HG02840 (cell line): Measurements from ENCODE around the gene C11orf97.
"Not testable (repeated sequence)": the region's sequence is repeated elsewhere in the genome, so short reads cannot be mapped to it uniquely, and the experiment has no call there.

Source experiments
- ATAC-seq: cut with Tn5 transposase; IDR thresholded peaks from one replicate; pipeline ENCODE4 v1.9.1; 2021; ENCODE audit warnings: mild to moderate bottlenecking, moderate library complexity, moderate number of reproducible peaks; ENCODE audit not compliant: unreplicated experiment, low FRiP score

Gene C11orf97, protein sequence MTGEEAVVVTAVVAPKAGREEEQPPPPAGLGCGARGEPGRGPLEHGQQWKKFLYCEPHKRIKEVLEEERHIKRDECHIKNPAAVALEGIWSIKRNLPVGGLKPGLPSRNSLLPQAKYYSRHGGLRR

DNA sequence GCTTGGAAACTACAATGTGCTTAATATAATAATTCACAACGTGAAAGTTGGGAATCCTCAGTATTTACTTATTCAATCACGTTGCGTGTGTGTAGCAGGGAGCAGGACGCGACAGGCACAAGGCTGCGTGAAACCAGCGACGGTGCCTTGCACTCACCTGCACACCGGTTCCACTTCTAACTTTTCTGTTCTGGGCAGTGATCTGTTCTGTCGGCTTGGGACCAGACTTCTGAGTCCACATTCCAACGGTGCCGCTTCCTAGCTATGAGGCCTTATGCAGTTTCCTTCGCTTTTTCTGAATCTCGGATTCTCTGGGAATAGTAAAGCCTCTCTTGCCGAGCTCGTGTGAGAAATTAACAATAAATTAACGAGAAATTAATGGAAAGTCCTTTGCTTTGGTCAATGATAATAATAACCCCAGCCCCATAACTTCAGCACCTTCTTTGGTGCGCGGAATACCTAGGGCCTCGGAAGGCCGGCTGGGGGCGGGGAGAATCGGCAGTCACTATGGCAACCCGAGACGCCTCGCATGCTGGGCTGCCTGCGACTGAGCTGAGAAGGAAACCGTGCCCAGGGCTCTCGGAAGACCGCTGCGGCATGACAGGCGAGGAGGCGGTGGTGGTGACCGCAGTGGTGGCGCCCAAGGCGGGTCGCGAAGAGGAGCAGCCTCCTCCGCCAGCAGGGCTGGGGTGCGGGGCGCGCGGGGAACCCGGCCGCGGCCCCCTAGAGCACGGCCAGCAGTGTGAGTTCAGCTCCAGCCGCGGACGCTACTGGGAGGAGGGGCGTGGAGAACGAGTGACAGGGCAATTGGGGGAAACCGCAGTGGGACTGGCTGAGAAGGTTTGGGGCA lies at the start of gene C11orf97:
TSS of gene C11orf97 (plus strand) at position 530 of the 850 bp plus-strand sequence. CDS start at position 598, 68 bp downstream.
- peak; percentile 73 for ATAC-seq

DNA sequence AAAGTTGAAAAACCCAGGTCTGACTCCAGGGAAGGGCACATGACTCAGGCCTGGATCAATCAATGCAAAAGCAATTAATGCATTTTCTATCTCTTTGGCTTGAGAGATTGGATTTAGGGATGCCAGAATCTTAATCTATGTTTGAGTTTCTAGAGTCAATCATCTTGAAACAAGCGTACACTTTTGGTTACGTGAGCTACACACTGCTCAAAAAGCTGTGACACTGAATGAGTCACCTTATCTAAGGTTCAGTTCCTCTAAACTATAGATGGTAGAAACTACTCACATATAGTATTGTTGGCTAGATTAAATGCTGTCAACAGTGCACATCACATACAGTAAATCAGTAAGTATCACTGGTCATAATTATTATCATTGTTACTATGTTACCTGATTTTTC lies 42.8 kb upstream of the C11orf97 start:
- peak; percentile 81 for ATAC-seq

DNA sequence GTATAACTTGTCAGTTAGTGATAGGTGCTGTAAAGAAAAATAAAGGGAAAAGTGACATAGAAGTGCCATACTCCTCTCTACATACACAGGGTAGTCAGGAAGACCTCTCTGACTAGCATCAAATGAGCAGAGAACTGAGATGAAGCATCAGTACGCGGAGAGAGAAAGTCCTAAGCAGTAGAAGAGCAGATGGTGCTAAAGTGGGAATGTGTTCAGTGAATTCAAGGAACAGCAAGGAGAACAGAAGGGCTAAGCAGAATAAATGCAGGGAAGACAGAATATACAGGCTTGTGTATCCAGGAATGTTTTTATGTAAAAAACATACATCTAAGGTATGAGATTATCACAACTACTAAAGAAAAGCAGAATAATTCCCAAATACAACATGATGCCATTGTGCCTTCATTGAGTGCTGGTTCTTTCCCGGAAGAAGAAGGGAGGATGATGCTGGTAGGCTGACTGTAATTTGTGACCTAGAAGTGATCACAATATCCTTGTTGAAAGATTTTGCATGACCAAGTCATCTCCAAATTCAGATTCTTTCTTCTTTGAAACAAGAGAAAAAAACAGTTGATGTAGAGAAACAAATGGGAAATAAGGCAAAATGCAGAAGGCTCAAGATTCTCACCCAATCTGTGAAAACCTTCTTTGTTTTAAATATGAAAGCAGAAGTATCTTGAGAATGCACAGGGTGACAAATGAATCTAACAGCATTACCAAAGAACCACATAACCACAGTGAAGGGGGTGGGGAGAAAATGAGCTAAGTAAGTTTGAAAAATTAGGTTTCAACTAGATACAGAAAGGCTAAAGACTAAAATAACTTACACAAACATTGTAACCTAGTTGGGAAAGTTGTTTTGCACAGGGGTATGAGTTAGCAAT lies 39.1 kb upstream of the C11orf97 start:
- ATAC-seq = peak; percentile 89

DNA sequence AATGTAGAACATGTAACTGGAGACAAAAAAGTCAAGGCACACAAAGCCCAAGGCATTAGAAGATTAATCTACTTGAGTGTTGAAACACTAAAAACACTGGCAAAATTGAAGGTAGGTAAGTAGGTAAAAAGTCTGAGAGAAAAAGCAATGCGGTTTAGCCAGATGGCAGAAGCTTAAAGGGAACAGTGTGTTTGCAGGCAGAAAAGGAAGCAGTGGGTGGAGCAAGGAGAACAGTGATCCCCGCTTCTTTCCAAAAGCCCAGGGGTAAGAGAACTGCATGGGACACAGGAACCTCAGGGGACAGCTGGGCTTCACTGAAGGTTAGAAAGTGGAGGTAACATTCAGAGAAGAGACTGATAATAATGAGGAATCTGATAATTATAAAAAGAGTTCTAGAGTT lies 34.6 kb upstream of the C11orf97 start:
- no peak for ATAC-seq

DNA sequence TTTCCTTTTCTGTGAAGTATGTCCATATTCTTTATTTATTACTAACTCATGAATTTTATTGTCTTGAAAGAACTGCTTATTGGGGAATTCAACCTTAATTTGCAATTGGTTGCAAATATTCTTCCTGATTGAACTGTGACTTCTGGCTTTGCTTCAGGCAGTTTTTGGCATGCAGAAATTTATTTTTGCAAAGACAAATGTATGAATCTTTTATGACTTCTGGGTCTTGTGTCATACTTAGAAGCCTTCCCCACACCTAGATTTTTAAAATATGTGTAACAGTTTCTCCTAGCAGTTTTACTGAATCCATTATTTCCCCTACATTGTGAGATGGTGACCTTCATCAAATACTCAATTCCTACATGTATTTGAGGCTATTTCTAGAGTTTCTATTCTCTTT lies 30.9 kb upstream of the C11orf97 start:
- ATAC-seq = no peak

DNA sequence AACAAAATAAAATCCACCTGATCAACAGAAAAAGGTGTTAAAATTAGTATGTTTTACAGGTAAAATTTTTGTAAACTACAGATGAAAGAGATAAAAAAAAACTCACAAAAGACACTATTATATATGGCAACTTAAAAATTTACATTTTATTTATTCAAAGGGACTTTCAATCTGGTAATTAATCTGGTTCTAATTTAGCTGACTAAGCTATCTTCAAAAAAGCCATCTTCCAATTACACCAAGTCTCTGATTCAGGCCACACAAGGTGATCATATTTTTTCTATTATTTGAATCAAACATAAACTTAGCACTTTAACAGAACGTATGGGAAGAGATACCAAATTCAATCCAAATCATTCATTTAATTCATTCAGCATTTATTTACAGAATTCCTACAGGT lies 26.2 kb upstream of the C11orf97 start:
- no peak for ATAC-seq

DNA sequence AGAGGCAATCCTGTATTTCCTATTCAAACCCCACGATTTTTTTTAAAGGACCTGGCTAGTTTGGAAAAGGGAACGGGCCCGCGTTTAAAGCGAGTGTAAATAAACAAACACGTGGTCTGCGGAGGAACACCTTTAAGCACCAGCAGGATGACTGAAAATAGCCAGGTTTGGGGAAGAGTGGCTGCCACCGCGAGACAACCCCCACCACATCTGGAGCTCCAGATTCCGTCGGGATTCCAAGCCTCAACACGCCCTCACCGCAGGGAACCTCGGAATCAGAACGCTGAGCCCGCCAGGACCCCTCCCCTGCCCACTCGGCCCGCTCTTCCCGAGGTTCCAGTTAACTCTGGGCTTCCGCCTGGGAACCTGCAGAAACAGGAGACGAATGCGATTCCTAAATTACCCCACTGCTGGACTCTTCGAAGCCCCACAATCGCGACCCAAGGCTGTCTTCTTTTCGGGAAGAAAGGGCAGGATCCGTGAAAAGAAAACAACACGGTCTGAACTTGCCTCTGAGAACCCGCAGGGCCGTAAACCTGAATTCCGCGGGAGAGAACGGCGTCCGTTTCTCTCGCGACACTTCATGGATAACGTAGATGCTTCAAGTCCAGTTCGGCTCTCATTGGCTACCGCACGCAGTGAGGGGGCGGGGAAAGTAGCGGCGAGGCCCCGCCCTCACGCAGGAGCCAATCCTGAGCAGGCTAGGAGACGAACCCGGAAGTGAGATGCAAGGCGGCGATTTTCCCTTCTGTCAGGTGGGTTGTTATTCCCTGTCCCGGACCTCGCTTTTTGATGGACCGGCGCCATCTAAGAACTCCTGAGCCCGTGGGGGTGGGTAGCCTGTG lies 18.8 kb upstream of the C11orf97 start, which contains the start of the genes ANKRD49 and MRE11:
TSS of gene ANKRD49 (plus strand) at position 704 of the 845 bp plus-strand sequence. CDS start 2,710 bp downstream, outside the sequence.
TSS of gene MRE11 (minus strand) at position 564 of the 845 bp plus-strand sequence. CDS start 1,043 bp downstream, outside the sequence.
- peak; percentile 99 for ATAC-seq

DNA sequence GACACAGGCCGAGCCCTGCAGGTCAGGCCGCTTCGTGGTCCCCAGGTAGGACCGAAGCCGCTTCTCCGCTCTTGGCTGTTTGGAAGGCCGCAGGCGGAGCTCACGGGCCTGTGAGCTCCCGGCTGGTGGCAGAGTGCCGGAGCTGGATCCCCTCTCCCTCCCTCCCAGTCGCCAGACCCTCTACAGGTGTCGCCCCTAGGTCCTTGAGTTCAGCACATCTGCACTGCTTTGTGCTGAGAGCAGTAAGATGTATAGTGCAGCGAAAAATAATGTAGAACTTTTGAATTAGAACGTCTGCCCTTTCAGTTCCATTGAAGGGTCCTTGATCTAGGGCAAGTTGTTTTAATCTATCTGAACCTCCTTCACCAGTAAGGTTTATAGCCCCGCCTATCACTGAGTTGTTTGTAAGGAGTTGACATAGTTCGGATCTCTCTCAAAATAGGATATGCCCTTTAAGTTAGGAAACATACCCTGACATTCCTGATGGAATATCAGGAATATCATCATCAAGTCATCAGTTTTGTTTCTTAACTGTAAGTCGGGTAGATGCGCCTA lies 18.1 kb upstream of the C11orf97 start:
- peak; percentile 61 for ATAC-seq

DNA sequence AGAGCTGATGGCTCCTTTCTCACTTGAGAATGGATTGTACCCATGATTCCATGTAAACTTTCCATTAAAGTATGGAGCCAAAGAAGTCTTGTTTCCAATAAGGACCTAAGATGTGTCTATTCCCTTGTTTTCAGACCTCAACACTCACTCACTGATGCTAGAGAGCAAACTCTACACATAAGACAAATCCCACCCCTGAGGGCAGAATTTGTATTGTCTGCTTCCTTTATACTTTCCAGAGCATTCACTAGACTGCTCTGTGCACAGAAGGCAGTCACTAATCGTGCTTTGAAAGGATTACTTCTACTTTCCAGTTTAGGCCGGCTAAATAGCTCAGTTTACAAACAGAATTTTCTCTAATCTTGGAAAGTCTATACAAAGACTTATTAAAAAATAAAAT lies 12.1 kb upstream of the C11orf97 start:
- no peak for ATAC-seq

DNA sequence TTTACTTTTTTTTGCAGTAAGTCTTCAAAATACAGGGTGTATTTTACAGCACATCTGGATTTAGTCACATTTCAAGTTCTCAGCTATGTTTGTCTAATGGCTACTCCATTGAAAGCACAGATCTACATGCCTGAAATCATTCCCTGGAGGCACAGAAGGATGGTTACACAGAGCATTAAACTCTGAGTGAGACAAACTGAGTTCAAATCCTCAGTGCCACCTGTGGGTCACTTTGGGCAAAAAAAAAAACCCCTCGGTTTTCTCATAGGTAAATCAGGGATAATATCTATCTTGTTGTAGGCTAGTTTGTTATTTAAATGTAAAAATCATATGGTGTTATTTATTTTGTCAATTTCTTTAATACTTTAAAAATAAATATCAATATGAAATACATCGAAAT lies 10.7 kb upstream of the C11orf97 start:
- no peak for ATAC-seq

DNA sequence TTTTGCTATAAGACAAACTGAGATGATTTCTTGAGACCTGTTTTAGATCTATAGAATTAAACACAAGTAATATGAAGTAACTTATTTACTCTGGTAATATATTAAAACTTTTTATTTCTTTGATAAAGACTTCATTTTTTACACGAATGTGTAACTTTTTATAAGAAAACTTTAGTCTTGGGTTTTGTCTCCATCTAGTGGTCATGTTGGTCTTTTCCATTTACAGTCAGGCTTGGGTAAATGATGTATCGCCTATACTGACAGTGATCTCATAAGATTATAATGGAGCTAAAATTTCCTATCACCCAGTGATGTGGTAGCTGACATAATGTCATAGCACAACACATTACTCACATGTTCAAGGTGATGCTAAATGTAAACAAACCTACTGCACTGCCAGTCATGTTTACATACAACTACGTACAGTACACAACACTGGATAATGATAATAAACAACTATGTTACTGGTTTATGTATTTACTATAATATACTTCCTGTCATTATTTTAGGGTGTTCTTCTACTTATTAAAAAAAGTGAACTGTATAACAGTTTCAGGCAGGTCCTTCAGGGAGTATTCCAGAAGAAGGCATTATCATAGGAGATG lies 7.5 kb upstream of the C11orf97 start:
- ATAC-seq = no peak

DNA sequence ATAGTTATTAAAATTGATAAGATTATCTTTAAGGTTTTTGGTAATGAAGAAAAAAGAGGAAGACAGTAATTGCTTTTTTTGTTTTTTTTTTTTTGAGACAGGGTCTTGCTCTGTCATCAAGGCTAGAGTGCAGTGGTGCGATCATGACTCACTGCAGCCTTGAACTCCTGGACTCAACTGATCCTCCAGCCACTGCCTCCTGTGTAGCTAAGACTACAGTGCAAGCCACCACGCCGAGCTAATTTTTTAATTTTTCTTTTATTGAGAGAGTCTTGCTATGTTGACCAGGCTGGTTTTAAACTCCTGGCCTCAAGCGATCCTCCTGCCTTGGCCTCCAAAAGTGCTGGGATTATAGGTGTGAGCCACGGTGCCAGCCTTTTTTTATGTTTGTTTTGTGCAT lies 5.7 kb upstream of the C11orf97 start:
- ATAC-seq = not testable (repeated sequence)

DNA sequence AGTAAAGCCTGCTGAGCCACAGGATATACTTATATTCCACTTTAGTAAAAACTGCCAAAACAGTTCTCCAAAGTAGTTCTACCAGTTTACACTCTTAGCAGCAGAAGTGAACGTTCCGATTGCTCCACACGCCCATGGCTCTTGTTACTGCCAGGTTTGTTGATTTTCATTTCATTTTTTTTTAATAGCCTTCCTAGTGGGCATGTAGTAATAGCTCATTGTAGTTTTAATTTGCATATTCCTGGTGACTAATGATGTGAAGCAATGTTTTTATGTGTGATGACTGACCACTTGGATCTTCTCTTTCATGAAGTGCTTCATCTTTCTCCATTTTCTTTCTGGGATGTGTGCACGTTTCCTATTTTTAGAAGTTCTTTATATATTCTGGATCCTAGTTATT lies 4.8 kb upstream of the C11orf97 start:
- no peak for ATAC-seq

DNA sequence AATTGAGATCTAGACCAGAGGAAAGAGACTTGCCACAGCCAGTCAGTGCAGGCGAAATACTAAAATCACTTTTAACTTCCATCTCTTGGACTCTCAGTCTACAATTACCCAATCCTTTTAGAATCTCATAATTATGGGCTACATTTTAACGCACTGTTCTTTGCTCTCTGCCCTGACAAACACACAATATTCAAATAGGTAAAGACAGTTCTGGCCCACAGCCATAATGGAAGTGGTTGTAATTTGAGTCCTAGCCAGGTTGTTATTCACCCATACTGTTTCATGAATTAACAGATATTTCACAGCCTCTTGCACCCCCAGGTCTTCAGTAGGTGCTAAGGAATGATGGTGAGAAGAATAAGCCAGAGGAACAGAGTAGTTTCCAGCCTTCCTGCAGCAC lies 830 bp downstream of the C11orf97 start:
- no peak for ATAC-seq

DNA sequence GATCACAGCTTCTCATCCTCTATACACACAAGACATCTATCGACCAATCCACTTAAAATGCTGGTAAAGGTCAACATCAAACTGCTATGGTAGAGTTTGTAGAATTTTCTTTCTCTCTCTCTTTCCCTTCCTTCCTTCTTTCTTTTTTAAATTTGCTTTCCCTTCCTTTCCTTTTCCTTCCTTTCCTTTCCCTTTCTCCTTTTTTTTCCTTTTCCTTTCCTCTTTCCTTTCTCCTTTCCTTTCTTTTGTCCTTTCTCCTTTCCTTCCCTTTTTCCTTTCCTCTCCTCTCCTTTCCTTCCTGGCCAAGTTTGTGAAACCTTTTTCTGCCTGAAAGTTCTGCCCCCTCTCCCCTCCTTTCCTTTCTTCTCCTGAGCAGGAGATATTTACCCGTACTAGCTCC lies 3.1 kb downstream of the C11orf97 start:
- no peak for ATAC-seq

DNA sequence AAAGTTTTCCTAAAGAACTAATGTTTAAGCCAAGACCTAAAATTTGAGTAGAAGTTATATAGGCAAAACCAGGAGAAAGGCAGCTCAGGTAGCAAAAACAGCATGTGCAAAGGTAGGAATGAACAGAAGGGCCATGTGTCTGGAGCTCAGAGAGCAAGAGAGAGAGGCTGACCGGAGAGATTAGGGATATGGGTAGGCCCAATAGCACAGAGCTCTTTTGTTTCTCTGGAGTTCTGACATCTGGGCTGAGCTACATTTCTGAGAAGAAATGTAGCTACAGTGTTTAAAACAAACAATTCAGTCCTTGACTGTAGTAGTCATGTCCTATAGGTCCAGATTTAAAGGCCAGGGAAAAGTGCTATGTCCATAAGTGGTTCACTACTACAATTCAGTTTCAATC lies 4.5 kb downstream of the C11orf97 start:
- no peak for ATAC-seq

DNA sequence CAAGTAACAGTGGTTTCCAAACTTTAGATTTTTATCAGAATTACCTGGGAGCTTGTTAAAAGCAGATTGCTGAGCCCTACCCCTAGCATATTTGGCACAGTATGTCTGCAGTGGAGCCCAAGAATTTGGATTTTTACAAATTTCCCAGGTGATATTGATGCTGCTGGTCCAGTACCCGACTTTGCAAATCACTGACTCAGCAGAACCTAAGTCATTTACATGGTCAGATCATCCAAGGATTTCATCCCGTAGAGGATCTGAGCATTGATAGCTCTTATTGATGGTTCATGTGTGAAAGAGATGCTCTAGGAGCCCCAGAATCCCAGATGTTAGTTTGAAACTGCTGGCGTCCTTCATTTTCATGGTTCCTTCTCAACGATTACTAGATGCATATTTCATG lies 6.0 kb downstream of the C11orf97 start:
- no peak for ATAC-seq

DNA sequence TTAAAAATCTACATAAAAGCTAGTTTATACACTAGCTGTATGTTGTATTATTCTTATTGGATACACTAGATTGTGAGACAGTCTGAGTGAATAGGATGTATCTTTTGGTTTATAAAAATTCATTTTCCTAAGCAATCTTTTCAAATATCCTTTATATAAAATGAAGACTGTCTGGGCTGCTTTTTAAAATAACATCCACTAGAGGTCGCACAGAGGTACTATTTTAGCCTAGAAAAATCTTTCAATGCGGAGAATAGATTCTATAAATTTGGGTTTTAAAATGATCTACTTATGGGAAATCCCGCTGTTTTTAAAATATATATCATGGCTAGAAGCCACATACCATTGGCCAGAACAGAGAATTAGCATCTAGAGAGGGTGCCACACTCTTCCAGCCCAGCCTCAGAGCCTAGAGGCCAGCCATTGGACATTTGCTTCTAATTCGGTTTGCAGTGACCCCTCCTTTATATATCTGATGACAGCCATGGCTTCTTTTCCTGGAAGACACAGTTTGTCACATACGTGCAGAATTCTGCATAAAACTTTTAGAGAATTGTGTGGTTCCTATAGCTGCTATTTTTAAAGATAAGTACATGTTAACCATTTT lies 7.3 kb downstream of the C11orf97 start:
- no peak for ATAC-seq

DNA sequence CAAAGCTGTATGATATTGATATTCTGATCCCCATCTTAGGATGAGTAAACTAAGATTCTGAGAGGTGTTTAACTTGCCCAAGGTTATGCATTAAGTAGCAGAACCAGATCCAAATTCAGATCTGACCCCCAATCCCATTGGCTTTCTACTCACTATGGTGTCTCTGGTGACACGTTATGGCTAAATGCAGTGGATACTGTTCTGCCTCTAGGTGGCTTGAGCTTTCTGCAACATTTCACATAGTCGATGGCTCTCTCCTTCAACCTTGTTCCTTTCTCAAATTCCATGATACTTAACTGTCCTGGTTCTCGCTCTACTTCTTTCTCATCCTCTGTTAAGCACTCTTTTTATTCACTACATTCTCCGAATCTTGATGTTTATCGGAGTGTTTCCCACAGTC lies 9.4 kb downstream of the C11orf97 start:
- ATAC-seq = no peak
